Activated CD8-positive, alpha-beta memory T cell treated with anti-CD3 and anti-CD28 coated beads, Interleukin-2, amount 50 U/mL, for 4 hours (primary cell): Measurements from ENCODE around the gene CDKL1.
"Not testable (repeated sequence)": the region's sequence is repeated elsewhere in the genome, so short reads cannot be mapped to it uniquely, and the experiment has no call there.

ENCODE experiments used
- DNase-seq: peaks from one replicate; pipeline ENCODE4 v3.0.0-alpha.2; 2020

Gene CDKL1

GRCh38 chr14:50383618-50384225 lies 13.0 kb downstream of the CDKL1 start:
- DNase-seq = no peak

GRCh38 chr14:50381823-50382287 lies 14.8 kb downstream of the CDKL1 start:
- DNase-seq = no peak

DNA sequence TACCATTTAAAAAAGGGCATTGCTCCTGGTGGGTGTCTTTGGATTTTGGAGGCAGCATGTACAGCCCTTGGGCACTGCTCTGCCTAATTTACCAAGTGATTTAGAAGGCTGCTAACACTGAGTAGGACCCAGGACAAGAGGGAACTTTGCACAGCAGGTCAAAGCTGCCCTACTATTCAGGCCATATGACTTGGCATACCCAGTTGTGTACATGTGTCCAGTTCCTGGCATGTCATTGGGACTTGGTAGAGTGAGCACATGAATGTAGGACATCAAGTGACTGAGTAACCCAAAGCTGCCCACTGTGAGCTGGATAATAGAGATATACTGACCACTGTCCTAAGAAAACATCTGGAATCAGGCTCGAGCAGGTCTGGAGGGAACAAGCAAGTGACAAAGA lies 15.7 kb downstream of the CDKL1 start:
- DNase-seq = no peak

GRCh38 chr14:50380455-50380854 lies 16.2 kb downstream of the CDKL1 start:
- DNase-seq = no peak

DNA sequence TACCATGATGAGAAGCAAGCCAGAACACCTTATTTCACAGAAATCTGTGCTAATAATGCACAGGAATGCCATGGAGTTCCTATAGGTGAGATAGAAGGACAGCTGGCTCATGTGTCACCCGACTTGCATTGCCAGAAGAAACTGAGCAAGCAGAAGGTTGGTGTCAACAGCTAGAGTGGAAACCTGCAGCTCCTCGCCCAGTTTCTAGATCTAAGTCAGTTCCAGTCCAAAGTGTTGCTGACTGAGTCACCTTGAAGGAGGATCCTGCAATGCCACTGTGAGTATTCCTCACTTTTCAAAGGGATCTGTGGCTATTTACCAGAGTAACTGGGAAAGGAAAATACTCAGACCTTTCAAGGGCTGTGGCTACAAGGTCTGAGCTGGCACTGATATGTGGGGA lies 17.1 kb downstream of the CDKL1 start:
- no peak for DNase-seq

DNA sequence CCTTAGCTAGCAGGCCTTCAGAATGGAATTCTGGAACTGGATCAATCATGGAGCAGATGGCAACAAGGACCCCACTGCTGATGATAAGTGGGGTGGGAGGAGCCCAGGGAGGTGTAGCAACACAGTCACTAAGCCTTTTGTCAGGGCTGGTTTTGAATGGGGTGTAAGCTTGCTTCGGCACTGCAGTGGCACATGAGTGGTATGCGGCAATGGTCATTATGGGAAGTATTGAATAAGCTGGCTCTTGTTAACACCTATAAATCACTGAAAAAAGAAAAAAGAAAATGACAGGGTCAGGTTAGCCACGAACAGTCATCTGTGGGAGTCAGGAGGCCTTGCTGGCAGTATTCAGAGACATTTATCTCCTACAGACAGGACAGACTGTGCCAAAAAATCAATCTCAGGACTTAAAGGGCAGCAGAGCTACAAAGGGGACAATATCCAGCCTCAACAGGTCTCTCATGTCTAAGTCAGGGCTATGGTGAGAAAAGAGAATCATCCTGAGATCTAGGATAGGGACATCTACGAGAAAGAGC lies 19.1 kb downstream of the CDKL1 start:
- DNase-seq = no peak

DNA sequence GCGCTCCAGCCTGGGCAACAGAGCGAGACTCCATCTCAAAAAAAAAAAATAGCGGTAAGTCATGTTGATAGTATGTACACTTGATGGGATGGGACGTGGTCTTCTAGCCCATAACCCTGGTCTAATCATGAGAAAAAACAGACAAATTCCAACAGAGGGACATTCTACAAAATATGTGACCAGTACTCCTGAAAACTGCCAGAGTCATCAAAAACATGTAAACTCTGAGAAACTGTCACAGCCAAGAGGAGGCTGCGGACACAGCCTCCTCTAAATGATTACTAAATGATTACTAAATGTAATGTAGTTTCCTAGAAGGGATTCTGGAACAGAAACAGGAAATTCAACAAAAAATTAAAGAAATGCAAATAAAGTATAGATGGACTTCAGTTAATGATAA lies 20.9 kb downstream of the CDKL1 start:
- DNase-seq = no peak

GRCh38 chr14:50373959-50374358 lies 22.7 kb downstream of the CDKL1 start:
- DNase-seq = no peak

- DNase-seq = no peak
Observed at GRCh38 chr14:50371546-50371945, 25.1 kb downstream of the CDKL1 start.

- no peak for DNase-seq
Observed at GRCh38 chr14:50366589-50366988, 30.1 kb downstream of the CDKL1 start.

- no peak for DNase-seq
Observed at GRCh38 chr14:50366115-50366514, 30.6 kb downstream of the CDKL1 start.

DNA sequence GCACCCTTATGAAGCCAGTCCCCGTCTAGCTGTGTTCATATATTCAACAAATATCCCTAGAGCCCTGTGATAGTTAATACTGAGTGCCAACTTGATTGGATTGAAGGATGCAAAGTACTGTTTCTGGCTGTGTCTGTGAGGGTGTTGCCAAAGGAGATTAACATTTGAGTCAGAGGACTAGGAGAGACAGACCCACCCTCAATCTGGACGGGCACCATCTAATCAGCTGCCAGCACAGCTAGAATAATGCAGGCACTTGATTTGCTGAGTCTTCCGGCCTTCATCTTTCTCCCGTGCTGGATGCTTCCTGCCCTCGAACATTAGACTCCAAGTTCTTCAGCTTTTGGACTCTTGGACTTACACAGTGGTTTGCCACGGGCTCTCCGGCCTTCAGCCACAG lies 31.1 kb downstream of the CDKL1 start:
- not testable (repeated sequence) for DNase-seq

- no peak for DNase-seq
Observed at GRCh38 chr14:50364792-50365191, 31.9 kb downstream of the CDKL1 start.

DNA sequence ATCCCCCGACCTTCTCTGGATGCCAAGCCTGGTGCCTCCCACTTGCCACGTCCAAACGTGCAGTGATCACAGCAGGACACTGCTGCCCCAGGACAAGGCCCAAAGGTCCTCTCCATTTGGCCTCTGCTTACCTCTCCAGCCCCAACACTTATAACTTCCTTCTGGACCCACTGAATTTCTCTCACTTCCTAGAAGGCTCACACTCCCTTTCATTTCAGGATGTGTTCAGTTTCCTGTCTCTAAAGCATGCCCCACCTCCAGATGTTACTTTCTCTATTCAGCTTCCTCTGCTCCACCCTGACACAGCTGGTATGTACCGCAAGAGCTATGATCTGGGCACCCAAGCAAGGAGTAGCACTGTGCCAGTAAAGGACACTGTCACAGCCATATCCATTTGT lies 33.0 kb downstream of the CDKL1 start:
- peak; percentile 27 for DNase-seq

- peak; percentile 16 for DNase-seq
Observed at GRCh38 chr14:50362764-50363713, 33.6 kb downstream of the CDKL1 start.

GRCh38 chr14:50361473-50362403 lies 34.9 kb downstream of the CDKL1 start:
- not testable (repeated sequence) for DNase-seq

GRCh38 chr14:50360851-50361250 lies 35.8 kb downstream of the CDKL1 start:
- no peak for DNase-seq

- no peak for DNase-seq
Observed at GRCh38 chr14:50360093-50360492, 36.6 kb downstream of the CDKL1 start.

DNA sequence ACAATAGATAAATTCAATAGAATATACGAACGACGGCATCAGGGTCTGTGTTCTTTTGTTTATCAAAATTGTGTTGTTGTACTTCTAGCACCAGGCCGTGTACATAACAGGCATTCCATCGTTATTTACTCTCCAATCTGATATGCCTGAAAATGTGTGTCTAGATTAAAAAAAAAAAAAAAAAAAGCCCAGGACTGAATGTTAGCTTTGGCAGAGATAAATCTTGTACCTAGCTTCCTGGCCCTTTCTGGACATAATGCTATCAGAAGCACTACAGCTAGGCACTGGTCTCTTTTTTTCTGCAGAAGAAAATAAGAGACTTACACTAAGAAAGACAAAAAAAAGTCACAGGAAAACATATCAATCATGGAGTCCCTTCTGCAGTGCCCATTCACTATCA lies 37.0 kb downstream of the CDKL1 start:
- DNase-seq = no peak

GRCh38 chr14:50357753-50358395 lies 38.8 kb downstream of the CDKL1 start:
- DNase-seq = no peak

DNA sequence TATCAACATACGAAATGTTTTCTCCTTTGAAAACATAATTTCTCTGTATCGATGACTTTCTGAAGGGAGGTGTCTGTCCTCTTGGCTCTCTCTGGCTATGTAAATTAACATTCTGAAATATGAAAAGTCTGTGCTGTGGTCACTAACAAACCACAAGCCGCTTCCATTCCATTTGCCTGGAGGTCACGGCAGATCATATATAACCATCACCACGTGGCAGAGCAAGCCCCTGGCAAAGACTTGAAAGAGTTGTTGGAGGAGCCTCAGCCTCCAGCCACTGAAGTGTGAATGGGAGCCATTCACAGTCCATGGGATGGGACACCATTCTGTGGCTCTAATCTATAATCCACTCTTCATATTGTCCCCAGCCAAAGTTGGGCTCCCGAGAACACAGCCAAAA lies 39.6 kb downstream of the CDKL1 start:
- no peak for DNase-seq

DNA sequence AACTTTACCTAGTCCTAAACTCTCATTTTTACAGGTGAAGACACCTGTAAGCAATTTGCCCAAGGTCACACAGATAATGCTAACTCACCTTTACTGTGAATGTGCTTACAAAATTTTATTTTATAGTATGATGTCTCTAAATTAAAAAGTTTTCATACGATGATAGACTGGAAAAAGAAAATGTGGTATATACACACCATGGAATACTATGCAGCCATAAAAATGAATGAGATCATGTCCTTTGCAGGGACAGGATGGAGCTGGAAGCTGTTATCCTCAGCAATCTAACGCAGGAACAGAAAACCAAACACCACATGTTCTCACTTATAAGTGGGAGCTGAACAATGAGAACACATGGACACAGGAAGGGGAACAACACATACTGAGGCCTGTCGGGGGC lies 40.4 kb downstream of the CDKL1 start:
- DNase-seq = not testable (repeated sequence)
